ENCODE data around the gene SYNE3.

The SYNE3 gene

GRCh38 chr14:95509495-95509894 lies 7.0 kb downstream of the SYNE3 start:
- no peak for DNase-seq (ENCODE audit: low read depth in 2 of 3, low spot score in 1 of 3)

GRCh38 chr14:95508377-95508776 lies 8.1 kb downstream of the SYNE3 start:
- DNase-seq (ENCODE audit: low read depth in 2 of 3, low spot score in 1 of 3), result no peak

- DNase-seq (ENCODE audit: low read depth in 2 of 3, low spot score in 1 of 3), result no peak
Measured at GRCh38 chr14:95507701-95508103, 8.7 kb downstream of the SYNE3 start.

- DNase-seq (ENCODE audit: low read depth in 2 of 3, low spot score in 1 of 3), result no peak
Measured at GRCh38 chr14:95507174-95507573, 9.3 kb downstream of the SYNE3 start.

- no peak for DNase-seq (ENCODE audit: low read depth in 2 of 3, low spot score in 1 of 3)
Measured at GRCh38 chr14:95505030-95505589, 11.3 kb downstream of the SYNE3 start.

GRCh38 chr14:95504135-95505029 lies 12.1 kb downstream of the SYNE3 start:
- no peak for DNase-seq (ENCODE audit: low read depth in 2 of 3, low spot score in 1 of 3)

- DNase-seq (ENCODE audit: low read depth in 2 of 3, low spot score in 1 of 3), result no peak
Measured at GRCh38 chr14:95503365-95504134, 12.9 kb downstream of the SYNE3 start.

GRCh38 chr14:95502381-95502950 lies 14.0 kb downstream of the SYNE3 start:
- DNase-seq (ENCODE audit: low read depth in 2 of 3, low spot score in 1 of 3), result no peak

- DNase-seq (ENCODE audit: low read depth in 2 of 3, low spot score in 1 of 3), result no peak
Measured at GRCh38 chr14:95500772-95501401, 15.6 kb downstream of the SYNE3 start.

GRCh38 chr14:95500201-95500681 lies 16.2 kb downstream of the SYNE3 start:
- no peak for DNase-seq (ENCODE audit: low read depth in 2 of 3, low spot score in 1 of 3)

GRCh38 chr14:95499354-95499750 lies 17.1 kb downstream of the SYNE3 start:
- no peak for DNase-seq (ENCODE audit: low read depth in 2 of 3, low spot score in 1 of 3)

GRCh38 chr14:95498622-95499353 lies 17.7 kb downstream of the SYNE3 start:
- no peak for DNase-seq (ENCODE audit: low read depth in 2 of 3, low spot score in 1 of 3)

- DNase-seq (ENCODE audit: low read depth in 2 of 3, low spot score in 1 of 3), result no peak
Measured at GRCh38 chr14:95497561-95498011, 18.9 kb downstream of the SYNE3 start.

- no peak for DNase-seq (ENCODE audit: low read depth in 2 of 3, low spot score in 1 of 3)
Measured at GRCh38 chr14:95496690-95497259, 19.7 kb downstream of the SYNE3 start.

- no peak for DNase-seq (ENCODE audit: low read depth in 2 of 3, low spot score in 1 of 3)
Measured at GRCh38 chr14:95496111-95496681, 20.3 kb downstream of the SYNE3 start.

GRCh38 chr14:95495538-95496025 lies 20.9 kb downstream of the SYNE3 start:
- no peak for DNase-seq (ENCODE audit: low read depth in 2 of 3, low spot score in 1 of 3)

GRCh38 chr14:95495076-95495475 lies 21.4 kb downstream of the SYNE3 start:
- DNase-seq (ENCODE audit: low read depth in 2 of 3, low spot score in 1 of 3), result no peak

- DNase-seq (ENCODE audit: low read depth in 2 of 3, low spot score in 1 of 3), result no peak
Measured at GRCh38 chr14:95494456-95494855, 22.0 kb downstream of the SYNE3 start.

GRCh38 chr14:95493976-95494375 lies 22.5 kb downstream of the SYNE3 start:
- no peak for DNase-seq (ENCODE audit: low read depth in 2 of 3, low spot score in 1 of 3)
